OCI-LY3 (cell line): Measurements from ENCODE around the gene NPEPL1.

Source experiments
- H2AFZ ChIP-seq: fragments of 200-600, 300-600 bp; shearing (Covaris generic); 2 replicates; pipeline ENCODE4 v1.6.0; 2014; ENCODE audit warnings: antibody characterized with exemption, low read depth, low read length
- H3K27ac ChIP-seq: fragments of 200-600, 300-600 bp; sonication (generic); 2 replicates; pipeline ENCODE4 v1.5.1; 2014; ENCODE audit warnings: mild to moderate bottlenecking, low read length, moderate library complexity, mixed read lengths
- H3K27me3 ChIP-seq: fragments of 200-600, 300-600 bp; sonication (generic); 2 replicates; pipeline ENCODE4 v1.6.1; 2014; ENCODE audit warnings: low read depth, low read length, mixed read lengths
- H3K36me3 ChIP-seq: fragments of 200-600, 300-600 bp; sonication (generic); replicated peaks from 2 replicates; pipeline ENCODE3; 2014; ENCODE audit warnings: low read depth, low read length, mixed read lengths
- H3K4me1 ChIP-seq: fragments of 300-600, 200-600 bp; sonication (generic); 2 replicates; pipeline ENCODE4 v1.6.1; 2014; ENCODE audit warnings: low read length, mixed read lengths
- H3K4me2 ChIP-seq: fragments of 200-600, 300-600 bp; sonication (generic); 2 replicates; pipeline ENCODE4 v1.6.1; 2014; ENCODE audit warnings: low read length, mixed read lengths
- H3K4me3 ChIP-seq: fragments of 300-600, 200-600 bp; sonication (generic); 2 replicates; pipeline ENCODE4 v1.5.1; 2014; ENCODE audit warnings: antibody characterized with exemption, mild to moderate bottlenecking, low read length, moderate library complexity
- H3K79me2 ChIP-seq: fragments of 300-600, 200-600 bp; shearing (Covaris generic); 2 replicates; pipeline ENCODE4 v1.6.1; 2014; ENCODE audit warnings: mild to moderate bottlenecking, low read length, mixed read lengths
- H3K9ac ChIP-seq: fragments of 300-600, 200-600 bp; shearing (Covaris generic); 2 replicates; pipeline ENCODE4 v1.6.0; 2014; ENCODE audit warnings: mild to moderate bottlenecking, low read length, moderate library complexity
- H3K9me3 ChIP-seq: fragments of 200-600, 300-600 bp; shearing (Covaris generic); 2 replicates; pipeline ENCODE4 v1.6.1; 2014; ENCODE audit warnings: low read length, mixed read lengths; ENCODE audit not compliant: insufficient read depth
- H4K20me1 ChIP-seq: fragments of 200-600, 300-600 bp; sonication (generic); 2 replicates; pipeline ENCODE4 v1.6.1; 2016; ENCODE audit warnings: low read length, mixed read lengths; ENCODE audit not compliant: insufficient read depth
- CTCF ChIP-seq: fragments of 200-600, 300-600 bp; sonication (generic); IDR thresholded peaks from 2 replicates; pipeline ENCODE4 v1.5.1; 2014; ENCODE audit warnings: antibody characterized with exemption, low read length, low read depth
- EZH2phosphoT487 ChIP-seq: fragments of 200-600 bp; shearing (Covaris generic); IDR thresholded peaks from 2 replicates; pipeline ENCODE4 v1.6.1; 2018; ENCODE audit warnings: antibody characterized with exemption, mixed run types, low read depth

The NPEPL1 gene

DNA sequence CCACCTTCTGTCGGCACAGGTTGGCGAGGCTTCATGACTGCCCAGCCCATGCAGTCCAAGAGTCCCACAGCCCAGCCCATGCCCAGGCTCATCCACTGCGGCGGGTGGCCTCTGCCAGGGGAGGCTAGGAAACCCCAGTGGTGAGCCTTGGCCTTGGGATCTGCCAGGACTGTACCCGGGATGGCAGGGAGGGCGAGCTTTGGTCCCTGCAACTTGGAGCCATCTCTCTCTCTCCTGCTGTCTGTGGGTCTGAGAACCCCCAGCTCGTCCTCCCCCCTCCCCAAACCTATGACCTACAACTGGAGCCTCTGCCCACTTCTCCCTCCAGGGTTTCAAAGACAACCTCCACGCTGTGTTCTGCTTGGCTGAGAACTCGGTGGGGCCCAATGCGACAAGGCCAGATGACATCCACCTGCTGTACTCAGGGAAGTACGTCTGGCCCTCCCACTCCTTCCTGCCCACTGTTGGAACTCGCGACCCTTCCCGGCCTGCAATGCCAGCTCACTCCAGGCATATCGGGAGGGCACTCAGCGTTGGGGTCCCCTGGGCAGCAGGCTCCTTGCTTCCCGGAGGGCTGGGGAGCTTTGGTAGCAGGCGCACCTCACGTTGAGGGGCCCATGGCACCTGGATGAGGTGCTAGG lies 19.7 kb downstream of the NPEPL1 start:
- no peak overlapping the region for H3K4me3 ChIP-seq
- no peaks in the 10 kb centered on the region for H3K4me1 ChIP-seq
- H3K27me3 ChIP-seq = no peaks in the 10 kb centered on the region
- H3K27ac ChIP-seq = no peak overlapping the region
- peaks cover 2% of the 10 kb centered on the region for H3K36me3 ChIP-seq
- H3K9me3 ChIP-seq = no peaks in the 10 kb centered on the region
- H3K4me2 ChIP-seq = no peak overlapping the region
- no peaks in the 10 kb centered on the region for H4K20me1 ChIP-seq
- H3K79me2 ChIP-seq = no peaks in the 10 kb centered on the region
- H3K9ac ChIP-seq = no peak overlapping the region
- H2AFZ ChIP-seq = no peak overlapping the region
- TF ChIP-seq EZH2phosphoT487 = no peak
- TF ChIP-seq CTCF = no peak

DNA sequence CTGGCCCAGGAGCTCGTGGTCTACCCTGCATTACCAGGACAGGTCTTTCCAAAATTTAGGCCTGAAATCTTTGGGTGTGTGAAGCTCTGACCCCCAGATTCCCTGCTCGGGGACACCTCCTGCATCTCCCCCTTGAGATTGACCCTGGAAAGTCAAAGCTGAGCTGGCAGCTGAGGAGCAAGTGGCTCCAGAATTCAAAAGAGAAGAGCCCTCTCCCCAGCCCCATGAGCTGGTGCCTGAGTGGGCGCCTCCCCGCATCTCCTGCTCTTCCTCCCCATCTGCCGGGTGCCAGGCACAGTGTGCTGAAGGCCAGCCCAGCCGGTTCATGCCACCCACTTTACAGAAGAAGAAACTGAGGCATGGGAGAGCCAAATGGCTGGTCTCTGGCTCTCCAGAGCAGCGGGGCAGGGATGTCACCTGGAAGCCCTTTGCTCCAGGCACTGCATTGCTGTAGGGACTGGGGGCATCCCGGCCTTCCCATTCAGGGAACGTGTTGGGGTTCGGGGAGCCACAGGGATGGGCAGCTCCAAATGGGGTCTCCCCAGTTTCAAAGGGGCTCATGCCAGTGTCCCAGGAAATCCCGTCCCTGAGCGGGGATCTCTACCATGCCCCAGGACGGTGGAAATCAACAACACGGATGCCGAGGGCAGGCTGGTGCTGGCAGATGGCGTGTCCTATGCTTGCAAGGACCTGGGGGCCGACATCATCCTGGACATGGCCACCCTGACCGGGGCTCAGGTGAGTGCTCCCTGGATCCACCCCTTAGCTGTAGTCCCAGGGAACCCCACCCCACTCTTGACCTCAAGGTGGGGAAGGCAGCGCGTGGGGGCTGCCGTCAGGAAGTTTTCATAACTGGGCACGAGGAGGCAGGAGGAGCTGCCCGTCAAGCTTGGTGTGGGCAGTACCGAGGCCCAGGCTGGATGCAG lies 20.5 kb downstream of the NPEPL1 start:
- Histone ChIP-seq H3K79me2 (no peaks in the 10 kb centered on the region), H3K27ac (no peak overlapping the region), H3K9me3 (no peaks in the 10 kb centered on the region), H4K20me1 (no peaks in the 10 kb centered on the region), H3K27me3 (no peaks in the 10 kb centered on the region), H3K4me2 (no peak overlapping the region), H3K36me3 (peaks cover 2% of the 10 kb centered on the region), H3K4me1 (no peaks in the 10 kb centered on the region), H3K9ac (no peak overlapping the region), H3K4me3 (no peak overlapping the region), H2AFZ (no peak overlapping the region)
- TF ChIP-seq EZH2phosphoT487 (no peak), CTCF (no peak)

DNA sequence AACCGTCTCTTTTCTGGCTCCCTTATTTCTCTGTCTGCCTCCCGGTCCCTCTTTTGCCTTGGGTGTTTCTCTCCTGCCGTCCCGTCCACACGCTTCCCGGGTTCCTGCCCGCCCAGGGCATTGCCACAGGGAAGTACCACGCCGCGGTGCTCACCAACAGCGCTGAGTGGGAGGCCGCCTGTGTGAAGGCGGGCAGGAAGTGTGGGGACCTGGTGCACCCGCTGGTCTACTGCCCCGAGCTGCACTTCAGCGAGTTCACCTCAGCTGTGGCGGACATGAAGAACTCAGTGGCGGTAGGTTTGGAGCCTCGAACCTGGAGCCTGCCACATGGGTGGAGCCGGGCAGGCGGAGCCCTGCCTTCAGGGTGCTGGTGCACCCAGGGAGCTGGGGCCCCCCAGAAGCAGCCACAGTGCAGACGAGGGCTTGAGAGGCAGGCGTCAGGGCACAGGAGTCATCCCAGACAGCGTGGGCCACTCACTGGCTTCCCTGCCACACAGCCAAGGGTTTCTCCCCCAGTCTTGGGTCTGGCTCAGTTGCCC lies 21.3 kb downstream of the NPEPL1 start:
- Histone ChIP-seq H3K4me3 (no peak overlapping the region), H3K9ac (no peak overlapping the region), H3K4me1 (no peaks in the 10 kb centered on the region), H3K36me3 (peaks cover 2% of the 10 kb centered on the region), H3K9me3 (no peaks in the 10 kb centered on the region), H3K79me2 (no peaks in the 10 kb centered on the region), H2AFZ (no peak overlapping the region), H3K4me2 (no peak overlapping the region), H3K27ac (no peak overlapping the region), H3K27me3 (no peaks in the 10 kb centered on the region), H4K20me1 (no peaks in the 10 kb centered on the region)
- TF ChIP-seq EZH2phosphoT487 (no peak), CTCF (no peak)

- H3K4me3 ChIP-seq = no peak overlapping the region
- H3K4me2 ChIP-seq = no peak overlapping the region
- H3K36me3 ChIP-seq = no peaks in the 10 kb centered on the region
- no peak overlapping the region for H3K9ac ChIP-seq
- TF ChIP-seq EZH2phosphoT487 (no peak), CTCF (no peak)
- H2AFZ ChIP-seq = no peak overlapping the region
- no peaks in the 10 kb centered on the region for H3K9me3 ChIP-seq
- no peak overlapping the region for H3K27ac ChIP-seq
- H3K4me1 ChIP-seq = no peaks in the 10 kb centered on the region
- no peaks in the 10 kb centered on the region for H3K79me2 ChIP-seq
- H3K27me3 ChIP-seq = no peaks in the 10 kb centered on the region
- H4K20me1 ChIP-seq = no peaks in the 10 kb centered on the region
These were observed 21.8 kb downstream of the NPEPL1 start for GRCh38 chr20:58714340-58714922.
